Small intestine (tissue), 7 donors: ENCODE data around the gene MOSPD2. TPM values are rescaled to one million over a fixed set of nuclear protein-coding genes. Genes with fewer than 3 reads are reported as not detected.
A peak's percentile ranks its signal among the peaks of the same experiment; 100 is the strongest.

ENCODE experiments used
- DNase-seq, 2 donors: peaks; one replicate each; pipeline versions ENCODE4 v3.0.0 to v3.0.0-alpha.2; 2013
- FAIRE-seq: peaks from 2 replicates; lab custom pipeline; 2012; peaks lifted over from hg19 to GRCh38; lab: Jason Lieb, UNC
- H3K27ac ChIP-seq, 3 donors: one replicate each; pipeline ENCODE4 v1.5.1; 2013; ENCODE audit warnings: low read length in 2 of 3, mild to moderate bottlenecking in 2 of 3, control low read depth in 1 of 3, inconsistent platforms in 1 of 3, low read depth in 1 of 3, moderate library complexity in 1 of 3
- H3K27me3 ChIP-seq, 3 donors: one replicate each; pipeline ENCODE4 v1.6.1; 2013; ENCODE audit warnings: low read length in 3 of 3, inconsistent platforms in 1 of 3; ENCODE audit not compliant: control insufficient read depth in 3 of 3, insufficient read depth in 3 of 3
- H3K36me3 ChIP-seq, 3 donors: one replicate each; pipeline ENCODE4 v1.6.1; 2013; ENCODE audit warnings: low read length in 3 of 3, inconsistent platforms in 1 of 3, low read depth in 1 of 3, mild to moderate bottlenecking in 1 of 3, moderate library complexity in 1 of 3; ENCODE audit not compliant: control insufficient read depth in 3 of 3, insufficient read depth in 2 of 3
- H3K4me1 ChIP-seq, 3 donors: one replicate each; pipeline ENCODE4 v1.6.1; 2013; ENCODE audit warnings: low read length in 2 of 3, inconsistent platforms in 1 of 3, low read depth in 1 of 3, mild to moderate bottlenecking in 1 of 3, moderate library complexity in 1 of 3; ENCODE audit not compliant: control insufficient read depth in 3 of 3, insufficient read depth in 2 of 3
- H3K4me3 ChIP-seq, 3 donors: one replicate each; pipeline ENCODE4 v1.5.1; 2013; ENCODE audit warnings: low read length in 3 of 3, control low read depth in 1 of 3, inconsistent platforms in 1 of 3, low read depth in 1 of 3, mild to moderate bottlenecking in 1 of 3, moderate library complexity in 1 of 3
- H3K9me3 ChIP-seq, 2 donors: one replicate each; pipeline ENCODE4 v1.6.1; 2013; ENCODE audit warnings: low read depth in 1 of 2, low read length in 1 of 2; ENCODE audit not compliant: control insufficient read depth in 2 of 2, insufficient read depth in 1 of 2
- WGBS, 3 donors: extraction: QIAGEN DNeasy Blood & Tissue Kit; methylation state at CpG; one replicate each; pipeline ENCODE4 v1.1.7; 2013; 5-methylcytosine and 5-hydroxymethylcytosine counted together
- polyA plus RNA-seq, 4 donors: library from polyadenylated mRNA; stranded (reverse) in 3 of 4; unstranded in 1 of 4; fragments of 200-250 nt in 3 of 4; fragments of 120-200 nt in 1 of 4; gene quantifications; one replicate each; pipeline versions ENCODE4 v1.2.1 to v1.2.3, GENCODE V29; 2013
- donor health status: healthy with polysubstance abuse.
- donor health status: control.
- donor health status: control.
- donor health status: Bipolar disorder and iron deficiency.
- donor health status: healthy.

MOSPD2 gene
- polyA plus RNA-seq, 4 donors = 3.6 to 23.9 (median 4.1) TPM

GRCh38 chrX:14886252-14886651 lies 13.0 kb downstream of the MOSPD2 start:
- 43 to 63% (median 59%) methylated on average over 2 to 3 of the region's 3 CpGs for WGBS, 3 donors

GRCh38 chrX:14896273-14896672 lies 23.1 kb downstream of the MOSPD2 start:
- H3K9me3 ChIP-seq = no peaks in the 10 kb centered on the region
- no peak overlapping the region for H3K4me3 ChIP-seq
- no peak for FAIRE-seq
- peaks cover 0 to 3% (median 0%) of the 10 kb centered on the region in 3 donors for H3K36me3 ChIP-seq
- no peaks in the 10 kb centered on the region for H3K4me1 ChIP-seq
- no peak overlapping the region for H3K27ac ChIP-seq
- WGBS, 3 donors = 85 to 93% (median 88%) methylated on average over 2 of the region's 2 CpGs
- H3K27me3 ChIP-seq = no peaks in the 10 kb centered on the region
- no peak for DNase-seq

More at GRCh38 chrX:14886252-14886651, 13.0 kb downstream of the MOSPD2 start:
- H3K4me3 ChIP-seq = no peak overlapping the region
- H3K36me3 ChIP-seq = no peaks in the 10 kb centered on the region
- FAIRE-seq (no peak), DNase-seq (no peak)
- no peaks in the 10 kb centered on the region for H3K27me3 ChIP-seq
- H3K27ac ChIP-seq = no peak overlapping the region
- H3K4me1 ChIP-seq = no peaks in the 10 kb centered on the region
- no peaks in the 10 kb centered on the region for H3K9me3 ChIP-seq

- Histone ChIP-seq H3K27ac (no peak overlapping the region), H3K9me3 (no peaks in the 10 kb centered on the region), H3K36me3 (peaks cover 0 to 3% (median 0%) of the 10 kb centered on the region in 3 donors), H3K27me3 (no peaks in the 10 kb centered on the region), H3K4me1 (no peaks in the 10 kb centered on the region), H3K4me3 (no peak overlapping the region)
- FAIRE-seq = no peak
- no peak for DNase-seq
- WGBS, 3 donors = 41 to 87% (median 59%) methylated on average over 2 of the region's 2 CpGs
These were observed 23.8 kb downstream of the MOSPD2 start for GRCh38 chrX:14897042-14897441.

- FAIRE-seq (no peak), DNase-seq (peak; percentile 3 to 13)
- H3K4me3 ChIP-seq = no peak overlapping the region
- H3K27ac ChIP-seq = no peak overlapping the region
- peaks cover 0 to 3% (median 0%) of the 10 kb centered on the region in 3 donors for H3K36me3 ChIP-seq
- no peaks in the 10 kb centered on the region for H3K27me3 ChIP-seq
- H3K9me3 ChIP-seq = peaks cover 0 to 1% of the 10 kb centered on the region in 2 donors
- H3K4me1 ChIP-seq = no peaks in the 10 kb centered on the region
These were observed 26.4 kb downstream of the MOSPD2 start for GRCh38 chrX:14899607-14900006.

- FAIRE-seq (no peak), DNase-seq (no peak)
- Histone ChIP-seq H3K4me3 (no peak overlapping the region), H3K36me3 (no peaks in the 10 kb centered on the region), H3K27me3 (no peaks in the 10 kb centered on the region), H3K27ac (no peak overlapping the region), H3K9me3 (peaks cover 0 to 3% of the 10 kb centered on the region in 2 donors), H3K4me1 (no peaks in the 10 kb centered on the region)
These were observed 29.3 kb downstream of the MOSPD2 start for GRCh38 chrX:14902537-14902936.

- FAIRE-seq (no peak), DNase-seq (no peak)
- H3K4me3 ChIP-seq = no peak overlapping the region
- H3K27ac ChIP-seq = no peak overlapping the region
- no peaks in the 10 kb centered on the region for H3K4me1 ChIP-seq
- 57 to 87% (median 72%) methylated on average over 2 of the region's 2 CpGs for WGBS, 3 donors
- no peaks in the 10 kb centered on the region for H3K36me3 ChIP-seq
- H3K9me3 ChIP-seq = peaks cover 0 to 3% of the 10 kb centered on the region in 2 donors
- H3K27me3 ChIP-seq = no peaks in the 10 kb centered on the region
These were observed 30.7 kb downstream of the MOSPD2 start for GRCh38 chrX:14903891-14904290.

DNA sequence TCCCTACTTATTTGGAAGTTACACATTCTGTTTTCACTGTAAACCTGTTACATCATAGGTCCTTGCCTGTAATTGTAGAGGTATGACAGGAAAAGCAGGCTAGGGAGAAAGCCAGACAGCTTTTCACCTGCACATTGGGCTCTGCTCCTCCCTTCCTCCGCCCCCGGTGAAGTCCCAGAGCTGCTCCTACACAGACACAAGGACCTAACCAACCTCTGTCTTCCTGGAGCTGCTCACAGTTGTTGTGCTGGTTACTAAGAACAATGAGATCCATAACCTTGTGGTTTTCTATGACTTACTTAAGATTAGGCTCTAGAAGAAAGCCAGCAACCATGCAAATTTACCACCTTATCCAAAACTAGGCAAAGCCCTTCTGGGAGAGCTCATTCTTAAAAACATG lies 40.0 kb downstream of the MOSPD2 start:
- H3K9me3 ChIP-seq = no peaks in the 10 kb centered on the region
- no peaks in the 10 kb centered on the region for H3K4me1 ChIP-seq
- H3K4me3 ChIP-seq = no peak overlapping the region
- 91 to 96% (median 94%) methylated on average over 2 of the region's 2 CpGs for WGBS, 3 donors
- no peak overlapping the region for H3K27ac ChIP-seq
- H3K27me3 ChIP-seq = no peaks in the 10 kb centered on the region
- no peak for DNase-seq
- no peak for FAIRE-seq
- peaks cover 0 to 9% (median 2%) of the 10 kb centered on the region in 3 donors for H3K36me3 ChIP-seq

DNA sequence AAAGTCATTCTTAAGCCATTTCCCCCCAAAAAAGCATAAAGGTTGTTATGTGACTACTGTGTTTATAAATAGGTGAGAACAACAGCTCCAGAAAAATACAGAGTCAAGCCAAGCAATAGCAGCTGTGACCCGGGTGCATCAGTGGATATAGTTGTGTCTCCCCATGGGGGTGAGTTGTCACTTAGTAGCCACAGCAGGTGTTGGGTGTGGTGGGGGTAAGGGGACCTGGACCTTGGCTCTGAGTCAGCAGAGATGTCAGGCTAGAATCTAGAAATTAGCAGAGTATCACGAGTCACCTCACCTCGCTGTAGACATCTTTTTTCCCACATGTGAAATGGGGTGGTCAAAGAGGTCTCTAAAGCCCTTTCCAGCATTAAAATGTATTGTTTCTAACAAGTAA lies 42.4 kb downstream of the MOSPD2 start:
- no peaks in the 10 kb centered on the region for H3K27me3 ChIP-seq
- no peaks in the 10 kb centered on the region for H3K9me3 ChIP-seq
- peaks cover 2 to 9% (median 2%) of the 10 kb centered on the region in 3 donors for H3K36me3 ChIP-seq
- no peak for DNase-seq
- 84 to 93% (median 90%) methylated on average over 3 of the region's 3 CpGs for WGBS, 3 donors
- no peaks in the 10 kb centered on the region for H3K4me1 ChIP-seq
- H3K27ac ChIP-seq = no peak overlapping the region
- no peak for FAIRE-seq
- no peak overlapping the region for H3K4me3 ChIP-seq

- Histone ChIP-seq H3K9me3 (no peaks in the 10 kb centered on the region), H3K4me1 (no peaks in the 10 kb centered on the region), H3K36me3 (peaks cover 2 to 9% (median 2%) of the 10 kb centered on the region in 3 donors), H3K27ac (no peak overlapping the region), H3K4me3 (no peak overlapping the region), H3K27me3 (no peaks in the 10 kb centered on the region)
- whole genome bisulfite sequencing, 3 donors = 61 to 80% (median 62%) methylated on average over 3 of the region's 3 CpGs
- FAIRE-seq = no peak
- no peak for DNase-seq
These were observed 42.9 kb downstream of the MOSPD2 start for GRCh38 chrX:14916017-14916674.
